ENCODE results near the gene EFHC2.

Gene EFHC2

GRCh38 chrX:44343412-44344141 is at the start of gene EFHC2:
EFHC2 (minus strand) TSS chrX:44343672; CDS start chrX:44343588, 84 bp downstream.
- DNase-seq (ENCODE audit: low spot score) = no peak

GRCh38 chrX:44392767-44393166 is 49.3 kb upstream of the EFHC2 start:
- DNase-seq (ENCODE audit: low spot score) = no peak

- no peak for DNase-seq (ENCODE audit: low spot score)
These were observed 41.3 kb upstream of the EFHC2 start for GRCh38 chrX:44384688-44385338.

- no peak for DNase-seq (ENCODE audit: low spot score)
These were observed 39.4 kb upstream of the EFHC2 start for GRCh38 chrX:44382871-44383270.

GRCh38 chrX:44352758-44353157 is 9.3 kb upstream of the EFHC2 start:
- DNase-seq (ENCODE audit: low spot score) = no peak

- no peak for DNase-seq (ENCODE audit: low spot score)
These were observed 6.1 kb upstream of the EFHC2 start for GRCh38 chrX:44349561-44349960.

- DNase-seq (ENCODE audit: low spot score) = no peak
These were observed 1.2 kb upstream of the EFHC2 start for GRCh38 chrX:44344687-44345086.

GRCh38 chrX:44344194-44344593 is 722 bp upstream of the EFHC2 start:
- DNase-seq (ENCODE audit: low spot score) = no peak

- no peak for DNase-seq (ENCODE audit: low spot score)
These were observed 606 bp downstream of the EFHC2 start for GRCh38 chrX:44342866-44343265.

GRCh38 chrX:44338361-44338760 is 5.1 kb downstream of the EFHC2 start:
- DNase-seq (ENCODE audit: low spot score) = no peak

GRCh38 chrX:44332437-44332836 is 11.0 kb downstream of the EFHC2 start:
- no peak for DNase-seq (ENCODE audit: low spot score)

GRCh38 chrX:44330227-44330626 is 13.2 kb downstream of the EFHC2 start:
- DNase-seq (ENCODE audit: low spot score) = no peak

- no peak for DNase-seq (ENCODE audit: low spot score)
These were observed 23.9 kb downstream of the EFHC2 start for GRCh38 chrX:44319550-44319949.

GRCh38 chrX:44317181-44317580 is 26.3 kb downstream of the EFHC2 start:
- DNase-seq (ENCODE audit: low spot score) = no peak

- no peak for DNase-seq (ENCODE audit: low spot score)
These were observed 28.7 kb downstream of the EFHC2 start for GRCh38 chrX:44314808-44315207.

GRCh38 chrX:44314259-44314734 is 29.2 kb downstream of the EFHC2 start:
- DNase-seq (ENCODE audit: low spot score) = no peak

GRCh38 chrX:44312421-44312820 is 31.1 kb downstream of the EFHC2 start:
- DNase-seq (ENCODE audit: low spot score) = no peak

GRCh38 chrX:44310227-44310626 is 33.2 kb downstream of the EFHC2 start:
- no peak for DNase-seq (ENCODE audit: low spot score)

GRCh38 chrX:44308869-44309268 is 34.6 kb downstream of the EFHC2 start:
- DNase-seq (ENCODE audit: low spot score) = no peak

- DNase-seq (ENCODE audit: low spot score) = no peak
These were observed 37.1 kb downstream of the EFHC2 start for GRCh38 chrX:44306356-44306755.

- DNase-seq (ENCODE audit: low spot score) = no peak
These were observed 37.6 kb downstream of the EFHC2 start for GRCh38 chrX:44305921-44306320.

- DNase-seq (ENCODE audit: low spot score) = no peak
These were observed 40.4 kb downstream of the EFHC2 start for GRCh38 chrX:44303119-44303518.

- DNase-seq (ENCODE audit: low spot score) = no peak
These were observed 44.3 kb downstream of the EFHC2 start for GRCh38 chrX:44299177-44299576.

Measured in kidney capillary endothelial cell (primary cell).